H9 (cell line): Measurements from ENCODE around the gene SACM1L. TPM values are rescaled to one million over a fixed set of nuclear protein-coding genes. Genes with fewer than 3 reads are reported as not detected.

Experiments
- DNase-seq: peaks from one replicate; pipeline ENCODE4 v3.0.0-alpha.2; 2017
- H2AFZ ChIP-seq: one replicate; pipeline ENCODE4 v1.6.1; 2013; ENCODE audit warnings: mild to moderate bottlenecking, low read length, control low read depth, moderate library complexity
- H2AK5ac ChIP-seq: 2 replicates; pipeline ENCODE4 v1.6.1; 2013; ENCODE audit warnings: low read length, control low read depth, mixed read lengths; ENCODE audit not compliant: insufficient read length
- H2BK120ac ChIP-seq: one replicate; pipeline ENCODE4 v1.6.1; 2013; ENCODE audit warnings: low read depth, mild to moderate bottlenecking, low read length, control low read depth, inconsistent platforms; ENCODE audit not compliant: poor library complexity, severe bottlenecking
- H2BK12ac ChIP-seq: 2 replicates; pipeline ENCODE4 v1.6.1; 2013; ENCODE audit warnings: low read length, control low read depth, mixed read lengths, low read depth; ENCODE audit not compliant: insufficient read length
- H2BK15ac ChIP-seq: 2 replicates; pipeline ENCODE4 v1.6.1; 2013; ENCODE audit warnings: low read depth, low read length, control low read depth
- H2BK20ac ChIP-seq: one replicate; pipeline ENCODE4 v1.6.1; 2013; ENCODE audit warnings: low read depth, mild to moderate bottlenecking, low read length, control low read depth, inconsistent platforms; ENCODE audit not compliant: poor library complexity, severe bottlenecking
- H2BK5ac ChIP-seq: 2 replicates; pipeline ENCODE4 v1.6.1; 2013; ENCODE audit warnings: low read length, control low read depth, mixed read lengths; ENCODE audit not compliant: insufficient read length
- H3K14ac ChIP-seq: 2 replicates; pipeline ENCODE4 v1.6.1; 2013; ENCODE audit warnings: low read length, control low read depth; ENCODE audit not compliant: insufficient read depth
- H3K18ac ChIP-seq: 2 replicates; pipeline ENCODE4 v1.6.1; 2013; ENCODE audit warnings: low read depth, mild to moderate bottlenecking, mixed read lengths, low read length, control low read depth; ENCODE audit not compliant: insufficient read length
- H3K23ac ChIP-seq: 2 replicates; pipeline ENCODE4 v1.6.1; 2013; ENCODE audit warnings: low read length, control low read depth, mixed read lengths, low read depth; ENCODE audit not compliant: insufficient read length
- H3K23me2 ChIP-seq: 2 replicates; pipeline ENCODE4 v1.6.1; 2013; ENCODE audit warnings: low read depth, mild to moderate bottlenecking, mixed read lengths, low read length, control low read depth; ENCODE audit not compliant: insufficient read length, poor library complexity, severe bottlenecking
- H3K27ac ChIP-seq: 2 replicates; pipeline ENCODE4 v1.5.1; 2013; ENCODE audit warnings: low read length, control low read depth, mixed read lengths, low read depth; ENCODE audit not compliant: insufficient read length
- H3K27me3 ChIP-seq: 2 replicates; pipeline ENCODE4 v1.6.1; 2013; ENCODE audit warnings: low read length, control low read depth, inconsistent platforms; ENCODE audit not compliant: insufficient read depth
- H3K4ac ChIP-seq: 2 replicates; pipeline ENCODE4 v1.6.1; 2013; ENCODE audit warnings: low read depth, mild to moderate bottlenecking, control low read depth, inconsistent platforms, low read length, moderate library complexity
- H3K4me1 ChIP-seq: 2 replicates; pipeline ENCODE4 v1.6.1; 2013; ENCODE audit warnings: low read length, control low read depth, inconsistent platforms; ENCODE audit not compliant: insufficient read depth
- H3K4me2 ChIP-seq: 2 replicates; pipeline ENCODE4 v1.6.1; 2013; ENCODE audit warnings: low read length, control low read depth, mixed read lengths; ENCODE audit not compliant: insufficient read length, insufficient read depth
- H3K56ac ChIP-seq: 2 replicates; pipeline ENCODE4 v1.6.1; 2013; ENCODE audit warnings: low read depth, mild to moderate bottlenecking, mixed read lengths, low read length, control low read depth; ENCODE audit not compliant: insufficient read length
- H3K79me1 ChIP-seq: 2 replicates; pipeline ENCODE4 v1.6.1; 2013; ENCODE audit warnings: low read depth, mild to moderate bottlenecking, moderate library complexity, low read length, control low read depth, inconsistent platforms; ENCODE audit not compliant: insufficient read depth, poor library complexity, severe bottlenecking
- H3K79me2 ChIP-seq: 2 replicates; pipeline ENCODE4 v1.6.1; 2013; ENCODE audit warnings: low read length, control low read depth, inconsistent platforms; ENCODE audit not compliant: insufficient read depth
- H3K9ac ChIP-seq: 2 replicates; pipeline ENCODE4 v1.6.1; 2013; ENCODE audit warnings: low read length, control low read depth, mixed read lengths; ENCODE audit not compliant: insufficient read length; ENCODE audit errors: extremely low read depth
- H3K9me3 ChIP-seq: one replicate; pipeline ENCODE4 v1.6.1; 2013; ENCODE audit warnings: low read depth, low read length, inconsistent platforms; ENCODE audit not compliant: control insufficient read depth
- H3T11ph ChIP-seq: one replicate; pipeline ENCODE4 v1.6.1; 2013; ENCODE audit warnings: mild to moderate bottlenecking, low read length, control low read depth, inconsistent platforms
- H4K20me1 ChIP-seq: one replicate; pipeline ENCODE4 v1.6.1; 2013; ENCODE audit not compliant: control insufficient read depth, insufficient read length, insufficient read depth
- H4K5ac ChIP-seq: 2 replicates; pipeline ENCODE4 v1.6.1; 2013; ENCODE audit warnings: low read depth, mild to moderate bottlenecking, mixed read lengths, low read length, control low read depth; ENCODE audit not compliant: insufficient read length
- H4K8ac ChIP-seq: replicated peaks from 2 replicates; pipeline ENCODE4 v1.6.1; 2013; ENCODE audit warnings: low read length, control low read depth, mixed read lengths, low read depth; ENCODE audit not compliant: insufficient read length
- H4K91ac ChIP-seq: 2 replicates; pipeline ENCODE4 v1.6.1; 2013; ENCODE audit warnings: low read depth, mild to moderate bottlenecking, moderate library complexity, mixed read lengths, low read length, control low read depth; ENCODE audit not compliant: insufficient read length
- H3K27ac Mint-ChIP-seq, 3 experiments: 2 replicates in 2 of 3; 3 replicates in 1 of 3; pipeline ENCODE4 v1.8.0; 2020 to 2021; ENCODE audit warnings: mixed read lengths in 3 of 3, mild to moderate bottlenecking in 1 of 3, moderate library complexity in 1 of 3
- H3K27me3 Mint-ChIP-seq: 2 replicates; pipeline ENCODE4 v1.8.0; 2021; ENCODE audit warnings: low read depth, mild to moderate bottlenecking, moderate library complexity, mixed read lengths
- H3K36me3 Mint-ChIP-seq, 3 experiments: 2 replicates in 2 of 3; 3 replicates in 1 of 3; pipeline ENCODE4 v1.8.0; 2020 to 2021; ENCODE audit warnings: low read depth in 3 of 3, mixed read lengths in 3 of 3; ENCODE audit not compliant: insufficient read depth in 1 of 3
- H3K4me1 Mint-ChIP-seq, 2 experiments: 2 replicates each; pipeline ENCODE4 v1.8.0; 2020; ENCODE audit warnings: mixed read lengths in 2 of 2
- H3K4me3 Mint-ChIP-seq, 2 experiments: 2 replicates in 1 of 2; 3 replicates in 1 of 2; pipeline ENCODE4 v1.8.0; 2020 to 2021; ENCODE audit warnings: mild to moderate bottlenecking in 2 of 2, mixed read lengths in 2 of 2, moderate library complexity in 1 of 2
- H3K9me3 Mint-ChIP-seq, 2 experiments: 2 replicates in 1 of 2; 3 replicates in 1 of 2; pipeline ENCODE4 v1.8.0; 2020; ENCODE audit warnings: mild to moderate bottlenecking in 2 of 2, mixed read lengths in 2 of 2, moderate library complexity in 1 of 2
- WGBS: extraction: QIAGEN DNeasy Blood & Tissue Kit; methylation state at CpG from one replicate; pipeline ENCODE4 v1.1.7; 2013; ENCODE audit warnings: missing lambda C conversion rate, low lambda C conversion rate, mixed read lengths; ENCODE audit not compliant: insufficient read length; ENCODE audit errors: extremely low coverage; 5-methylcytosine and 5-hydroxymethylcytosine counted together
- total RNA-seq: library from RNA; stranded (reverse); gene quantifications from 2 replicates; pipeline ENCODE4 v1.2.1, GENCODE V29; 2021
- TF ChIP-seq, protein P1 (sequence below): fragments of 200-600 bp; sonication (generic); conservative IDR thresholded peaks from 3 replicates; pipeline ENCODE4 v1.8.0; 2021; ENCODE audit warnings: antibody characterized with exemption, mild to moderate bottlenecking

The SACM1L gene
- total RNA-seq, 1 experiment from 2014 or later: 52.8 TPM

DNA sequence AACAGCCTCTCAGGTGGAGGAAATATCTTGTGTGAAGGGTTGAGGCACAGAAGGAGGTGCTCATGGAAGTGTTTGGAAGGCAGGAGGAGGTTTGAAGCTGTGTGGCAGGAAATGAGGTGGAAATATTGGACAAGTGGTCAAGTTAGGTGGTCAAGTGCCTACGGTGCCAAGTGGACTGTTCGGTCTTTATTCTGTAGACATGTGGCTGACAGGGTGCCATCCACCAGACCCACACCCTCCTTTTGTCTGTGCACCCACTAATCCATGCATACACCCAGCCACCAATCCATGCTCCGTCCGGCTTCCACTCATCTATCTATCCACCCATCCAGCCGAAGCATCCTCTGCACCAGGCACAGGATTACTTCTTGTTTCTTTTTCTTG is 105.0 kb downstream of the SACM1L start:
- no peak overlapping the region for H3K23ac ChIP-seq
- no peaks in the 10 kb centered on the region for H3K79me2 ChIP-seq
- H4K91ac ChIP-seq: no peak overlapping the region
- H3K14ac ChIP-seq: no peak overlapping the region
- H4K8ac ChIP-seq: no peak overlapping the region
- no peak overlapping the region for H2BK120ac ChIP-seq
- H3K23me2 ChIP-seq: peaks cover 8% of the 10 kb centered on the region
- H3K56ac ChIP-seq: no peak overlapping the region
- H3K4me2 ChIP-seq: no peak overlapping the region
- no peak overlapping the region for H2BK20ac ChIP-seq
- Mint-ChIP-seq H3K27me3 (peaks cover 81% of the 10 kb centered on the region), H3K4me3 (no peak overlapping the region), H3K9me3 (peaks cover 6 to 14% of the 10 kb centered on the region in 2 experiments), H3K27ac (no peak overlapping the region), H3K4me1 (peaks cover 10 to 14% of the 10 kb centered on the region in 2 experiments), H3K36me3 (peaks cover 0 to 12% (median 2%) of the 10 kb centered on the region in 3 experiments; a peak in 4 of 7 replicates)
- no peak overlapping the region for H3K27ac ChIP-seq
- no peak overlapping the region for H2BK15ac ChIP-seq
- no peaks in the 10 kb centered on the region for H3K79me1 ChIP-seq
- peaks cover 32% of the 10 kb centered on the region for H3K27me3 ChIP-seq
- no peak overlapping the region for H3K18ac ChIP-seq
- H4K5ac ChIP-seq: no peak overlapping the region
- H3K4ac ChIP-seq: no peak overlapping the region
- no peak overlapping the region for H3T11ph ChIP-seq
- no peaks in the 10 kb centered on the region for H4K20me1 ChIP-seq
- no peaks in the 10 kb centered on the region for H3K4me1 ChIP-seq
- no peak overlapping the region for H2AK5ac ChIP-seq
- TF ChIP-seq, protein P1, sequence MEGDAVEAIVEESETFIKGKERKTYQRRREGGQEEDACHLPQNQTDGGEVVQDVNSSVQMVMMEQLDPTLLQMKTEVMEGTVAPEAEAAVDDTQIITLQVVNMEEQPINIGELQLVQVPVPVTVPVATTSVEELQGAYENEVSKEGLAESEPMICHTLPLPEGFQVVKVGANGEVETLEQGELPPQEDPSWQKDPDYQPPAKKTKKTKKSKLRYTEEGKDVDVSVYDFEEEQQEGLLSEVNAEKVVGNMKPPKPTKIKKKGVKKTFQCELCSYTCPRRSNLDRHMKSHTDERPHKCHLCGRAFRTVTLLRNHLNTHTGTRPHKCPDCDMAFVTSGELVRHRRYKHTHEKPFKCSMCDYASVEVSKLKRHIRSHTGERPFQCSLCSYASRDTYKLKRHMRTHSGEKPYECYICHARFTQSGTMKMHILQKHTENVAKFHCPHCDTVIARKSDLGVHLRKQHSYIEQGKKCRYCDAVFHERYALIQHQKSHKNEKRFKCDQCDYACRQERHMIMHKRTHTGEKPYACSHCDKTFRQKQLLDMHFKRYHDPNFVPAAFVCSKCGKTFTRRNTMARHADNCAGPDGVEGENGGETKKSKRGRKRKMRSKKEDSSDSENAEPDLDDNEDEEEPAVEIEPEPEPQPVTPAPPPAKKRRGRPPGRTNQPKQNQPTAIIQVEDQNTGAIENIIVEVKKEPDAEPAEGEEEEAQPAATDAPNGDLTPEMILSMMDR: no peak
- H2BK5ac ChIP-seq: no peak overlapping the region
- no peak for DNase-seq
- H2BK12ac ChIP-seq: no peak overlapping the region
- no peak overlapping the region for H3K9ac ChIP-seq
- H3K9me3 ChIP-seq: no peaks in the 10 kb centered on the region
- no CpG with 5 or more reads among the region's 5 CpGs for WGBS
- no peak overlapping the region for H2AFZ ChIP-seq
